Measurements from ENCODE around the gene PANK2. TPM values are rescaled to one million over a fixed set of nuclear protein-coding genes. Genes with fewer than 3 reads are reported as not detected.

The PANK2 gene
- total RNA-seq, 1 experiment from 2014 or later = 50.8 TPM

DNA sequence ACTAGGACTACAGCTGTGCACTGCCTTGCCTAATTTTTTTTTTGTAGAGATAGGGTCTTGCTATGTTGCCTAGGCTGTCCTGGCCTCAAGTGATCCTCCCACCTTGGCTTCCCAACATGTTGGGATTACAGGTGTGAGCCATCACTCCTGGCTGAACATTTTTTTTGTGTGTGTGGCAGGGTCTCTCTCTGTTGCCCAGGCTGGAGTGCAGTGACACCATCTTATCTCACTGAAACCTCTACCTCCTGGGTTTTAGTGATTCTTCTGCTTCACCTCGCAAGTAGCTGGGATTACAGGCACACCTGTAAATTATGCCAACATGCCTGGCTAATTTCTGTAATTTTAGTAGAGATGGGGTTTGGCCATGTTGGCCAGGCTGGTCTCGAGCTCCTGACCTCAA lies 25.3 kb downstream of the PANK2 start:
- H2AFZ ChIP-seq (ENCODE audit: low read length) = no peak overlapping the region
- TF ChIP-seq EZH2phosphoT487 (IDR thresholded peaks at IDR 0.05; ENCODE audit: borderline replicate concordance, low read length) (no peak), EZH2 (IDR thresholded peaks at IDR 0.05; ENCODE audit: low read length, unreplicated experiment) (no peak)
- TF ChIP-seq, protein P1, sequence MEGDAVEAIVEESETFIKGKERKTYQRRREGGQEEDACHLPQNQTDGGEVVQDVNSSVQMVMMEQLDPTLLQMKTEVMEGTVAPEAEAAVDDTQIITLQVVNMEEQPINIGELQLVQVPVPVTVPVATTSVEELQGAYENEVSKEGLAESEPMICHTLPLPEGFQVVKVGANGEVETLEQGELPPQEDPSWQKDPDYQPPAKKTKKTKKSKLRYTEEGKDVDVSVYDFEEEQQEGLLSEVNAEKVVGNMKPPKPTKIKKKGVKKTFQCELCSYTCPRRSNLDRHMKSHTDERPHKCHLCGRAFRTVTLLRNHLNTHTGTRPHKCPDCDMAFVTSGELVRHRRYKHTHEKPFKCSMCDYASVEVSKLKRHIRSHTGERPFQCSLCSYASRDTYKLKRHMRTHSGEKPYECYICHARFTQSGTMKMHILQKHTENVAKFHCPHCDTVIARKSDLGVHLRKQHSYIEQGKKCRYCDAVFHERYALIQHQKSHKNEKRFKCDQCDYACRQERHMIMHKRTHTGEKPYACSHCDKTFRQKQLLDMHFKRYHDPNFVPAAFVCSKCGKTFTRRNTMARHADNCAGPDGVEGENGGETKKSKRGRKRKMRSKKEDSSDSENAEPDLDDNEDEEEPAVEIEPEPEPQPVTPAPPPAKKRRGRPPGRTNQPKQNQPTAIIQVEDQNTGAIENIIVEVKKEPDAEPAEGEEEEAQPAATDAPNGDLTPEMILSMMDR (conservative IDR thresholded peaks at IDR 0.05; ENCODE audit: low read depth, low read length) = no peak
- no peak overlapping the region for H3K27ac ChIP-seq (ENCODE audit: low read length)
- H3K9ac ChIP-seq (ENCODE audit: low read length) = no peak overlapping the region
- H3K4me2 ChIP-seq (ENCODE audit: low read length) = no peak overlapping the region
- CTCF ChIA-PET = interaction anchor here (0.6 kb wide), 1 partner anchor 240 kb away, joined by 3 read pairs; no protein-coding TSS in a partner anchor
- intact Hi-C loops (cut with micrococcal nuclease) = no loop called here
- H3K79me2 ChIP-seq (ENCODE audit: low read length) = peaks cover 87% of the 10 kb centered on the region
- no peaks in the 10 kb centered on the region for H3K27me3 ChIP-seq (ENCODE audit: low read length)
- DNase-seq = no peak
- no peak overlapping the region for H3K4me3 ChIP-seq (ENCODE audit: low read length)
- ATAC-seq = no peak
- no peaks in the 10 kb centered on the region for H3K9me2 ChIP-seq (replicated peaks; ENCODE audit: low read length)
- no peaks in the 10 kb centered on the region for H3K9me3 ChIP-seq (ENCODE audit: low read length)
- H3K36me3 ChIP-seq (ENCODE audit: low read depth, low read length) = peaks cover 76% of the 10 kb centered on the region
- no TSS peak for BruUV-seq (replicated peaks)
- no peaks in the 10 kb centered on the region for H3F3A ChIP-seq (ENCODE audit: low read length, unreplicated experiment)
- H4K20me1 ChIP-seq (ENCODE audit: low read length) = peaks cover 32% of the 10 kb centered on the region
- POLR2A ChIA-PET (ENCODE audit: unreplicated experiment) = no interaction called here
- H3K4me1 ChIP-seq (ENCODE audit: insufficient read depth, low read length) = no peaks in the 10 kb centered on the region

DNA sequence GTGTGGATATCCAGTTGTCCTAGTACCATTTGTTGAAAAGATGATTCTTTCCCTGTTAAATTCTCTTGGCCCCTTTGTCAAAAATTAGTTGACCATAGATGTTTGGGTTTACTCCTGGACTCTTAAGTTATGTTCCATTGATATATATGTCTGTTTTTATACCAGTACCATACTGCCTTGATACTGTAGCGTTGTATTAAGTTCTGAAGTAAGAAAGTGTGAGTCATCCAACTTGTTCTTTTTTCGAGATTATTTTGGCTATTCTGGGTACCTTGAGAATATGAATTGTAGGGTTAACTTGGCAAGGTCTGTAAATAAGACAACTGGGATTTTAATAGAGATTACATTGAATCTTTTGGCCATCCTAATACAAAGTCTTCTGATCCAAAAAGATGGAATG lies 26.5 kb downstream of the PANK2 start:
- Histone ChIP-seq H3K4me1 (ENCODE audit: insufficient read depth, low read length) (no peaks in the 10 kb centered on the region), H3K79me2 (ENCODE audit: low read length) (peaks cover 78% of the 10 kb centered on the region), H3K4me2 (ENCODE audit: low read length) (no peak overlapping the region), H3K27me3 (ENCODE audit: low read length) (no peaks in the 10 kb centered on the region), H3K27ac (ENCODE audit: low read length) (no peak overlapping the region), H3F3A (ENCODE audit: low read length, unreplicated experiment) (no peaks in the 10 kb centered on the region), H3K4me3 (ENCODE audit: low read length) (no peak overlapping the region), H3K36me3 (ENCODE audit: low read depth, low read length) (peaks cover 73% of the 10 kb centered on the region), H3K9me2 (replicated peaks; ENCODE audit: low read length) (no peaks in the 10 kb centered on the region), H3K9me3 (ENCODE audit: low read length) (no peaks in the 10 kb centered on the region), H3K9ac (ENCODE audit: low read length) (no peak overlapping the region), H4K20me1 (ENCODE audit: low read length) (peaks cover 23% of the 10 kb centered on the region), H2AFZ (ENCODE audit: low read length) (no peak overlapping the region)
- DNase-seq (no peak), ATAC-seq (no peak)
- BruUV-seq (replicated peaks) = no TSS peak
- CTCF ChIA-PET = interaction anchor here (0.5 kb wide), 1 partner anchor 1813 kb away, joined by 3 read pairs; no protein-coding TSS in a partner anchor
- intact Hi-C loops (cut with micrococcal nuclease) = no loop called here
- no peak for TF ChIP-seq EZH2 (IDR thresholded peaks at IDR 0.05; ENCODE audit: low read length, unreplicated experiment)
- TF ChIP-seq, protein P1 (conservative IDR thresholded peaks at IDR 0.05; ENCODE audit: low read depth, low read length) = no peak
- TF ChIP-seq EZH2phosphoT487 (IDR thresholded peaks at IDR 0.05; ENCODE audit: borderline replicate concordance, low read length) = no peak
- POLR2A ChIA-PET (ENCODE audit: unreplicated experiment) = no interaction called here

DNA sequence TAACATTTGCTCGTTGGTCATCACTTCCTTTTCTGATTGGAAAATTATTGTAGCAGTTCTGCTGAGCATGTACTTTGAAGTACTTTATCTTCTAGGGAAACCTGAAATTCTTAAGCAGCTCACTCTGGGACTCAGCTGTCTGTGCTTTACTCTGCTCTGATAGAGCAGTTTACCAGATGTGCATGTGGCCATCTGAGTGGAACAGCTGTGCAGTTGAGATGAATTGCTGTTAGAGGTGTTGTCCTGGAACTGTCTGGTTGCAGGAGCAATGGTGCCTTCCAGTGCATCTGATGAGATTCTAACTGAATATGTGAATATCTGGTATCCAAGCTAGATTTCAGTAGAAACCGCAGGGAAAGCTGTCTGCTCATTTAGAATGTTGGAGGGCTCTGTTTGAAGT lies 27.2 kb downstream of the PANK2 start:
- ATAC-seq = no peak

More for the DNA sequence above, 27.2 kb downstream of the PANK2 start:
- TF ChIP-seq EZH2phosphoT487 (IDR thresholded peaks at IDR 0.05; ENCODE audit: borderline replicate concordance, low read length) (no peak), EZH2 (IDR thresholded peaks at IDR 0.05; ENCODE audit: low read length, unreplicated experiment) (no peak)
- TF ChIP-seq, protein P1 (conservative IDR thresholded peaks at IDR 0.05; ENCODE audit: low read depth, low read length) = no peak
- Histone ChIP-seq H3K27me3 (ENCODE audit: low read length) (no peaks in the 10 kb centered on the region), H3K9me3 (ENCODE audit: low read length) (no peaks in the 10 kb centered on the region), H3K27ac (ENCODE audit: low read length) (no peak overlapping the region), H3K36me3 (ENCODE audit: low read depth, low read length) (peaks cover 68% of the 10 kb centered on the region), H3K4me1 (ENCODE audit: insufficient read depth, low read length) (no peaks in the 10 kb centered on the region), H3K79me2 (ENCODE audit: low read length) (peaks cover 71% of the 10 kb centered on the region), H3K4me3 (ENCODE audit: low read length) (no peak overlapping the region), H3F3A (ENCODE audit: low read length, unreplicated experiment) (no peaks in the 10 kb centered on the region), H3K9me2 (replicated peaks; ENCODE audit: low read length) (no peaks in the 10 kb centered on the region), H3K4me2 (ENCODE audit: low read length) (no peak overlapping the region), H2AFZ (ENCODE audit: low read length) (no peak overlapping the region), H4K20me1 (ENCODE audit: low read length) (peaks cover 23% of the 10 kb centered on the region), H3K9ac (ENCODE audit: low read length) (no peak overlapping the region)
- ChIA-PET CTCF (no interaction called here), POLR2A (ENCODE audit: unreplicated experiment) (interaction anchor here (0.6 kb wide), 1 partner anchor 110 kb away, joined by 3 read pairs; no protein-coding TSS in a partner anchor)
- no TSS peak for BruUV-seq (replicated peaks)
- DNase-seq = no peak
- intact Hi-C loops (cut with micrococcal nuclease) = no loop called here

All from PC-3 (cell line).